Stimulated activated CD4-positive, alpha-beta T cell treated with anti-CD3 and anti-CD28 coated beads, Interleukin-4, amount 100 ng/mL, for 4 hours (primary cell): Measurements from ENCODE around the gene APOL3.
"Not testable (repeated sequence)": the region's sequence is repeated elsewhere in the genome, so short reads cannot be mapped to it uniquely, and the experiment has no call there.

Experiments used
- DNase-seq, 2 experiments: peaks; one replicate each; pipeline ENCODE4 v3.0.0-alpha.2; 2020

APOL3 gene

DNA sequence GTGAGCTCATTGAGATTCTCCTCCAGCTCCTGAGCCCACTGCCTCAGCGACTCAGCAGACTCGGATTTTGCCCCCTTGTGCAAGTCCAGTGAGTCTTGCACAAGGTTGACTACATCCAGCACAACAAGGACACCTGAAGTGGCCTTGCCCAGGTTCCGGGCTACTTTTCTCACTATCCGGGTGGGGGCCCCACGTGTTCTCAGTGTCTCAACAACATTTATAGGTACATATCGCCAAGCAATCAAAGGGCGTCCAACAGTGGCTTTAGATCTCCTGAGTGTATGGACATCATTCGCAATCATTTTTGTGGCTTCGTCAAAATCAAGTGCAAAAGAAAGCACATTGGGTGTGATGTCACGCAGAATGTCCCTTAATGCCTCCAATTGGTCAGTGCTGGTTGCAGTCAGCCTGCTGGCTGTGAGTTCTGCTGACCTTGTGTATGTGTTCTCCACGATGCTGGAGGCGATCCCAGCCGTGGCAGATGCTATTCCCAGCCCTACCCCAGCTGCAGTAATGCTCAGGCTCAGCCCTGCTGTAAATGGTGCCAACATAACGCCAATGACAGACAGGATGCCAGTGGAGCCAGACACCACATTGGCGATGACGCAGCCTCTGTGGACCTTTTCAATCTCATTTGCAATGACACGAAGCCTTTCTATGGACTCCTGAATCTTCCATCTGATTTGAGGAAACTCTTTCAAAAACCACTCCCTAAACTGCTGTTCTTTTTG, 30.7 kb upstream of the APOL3 start:
- no peak for DNase-seq

- not testable (repeated sequence) for DNase-seq
These were observed 27.3 kb upstream of the APOL3 start for GRCh38 chr22:36187862-36188261.

DNA sequence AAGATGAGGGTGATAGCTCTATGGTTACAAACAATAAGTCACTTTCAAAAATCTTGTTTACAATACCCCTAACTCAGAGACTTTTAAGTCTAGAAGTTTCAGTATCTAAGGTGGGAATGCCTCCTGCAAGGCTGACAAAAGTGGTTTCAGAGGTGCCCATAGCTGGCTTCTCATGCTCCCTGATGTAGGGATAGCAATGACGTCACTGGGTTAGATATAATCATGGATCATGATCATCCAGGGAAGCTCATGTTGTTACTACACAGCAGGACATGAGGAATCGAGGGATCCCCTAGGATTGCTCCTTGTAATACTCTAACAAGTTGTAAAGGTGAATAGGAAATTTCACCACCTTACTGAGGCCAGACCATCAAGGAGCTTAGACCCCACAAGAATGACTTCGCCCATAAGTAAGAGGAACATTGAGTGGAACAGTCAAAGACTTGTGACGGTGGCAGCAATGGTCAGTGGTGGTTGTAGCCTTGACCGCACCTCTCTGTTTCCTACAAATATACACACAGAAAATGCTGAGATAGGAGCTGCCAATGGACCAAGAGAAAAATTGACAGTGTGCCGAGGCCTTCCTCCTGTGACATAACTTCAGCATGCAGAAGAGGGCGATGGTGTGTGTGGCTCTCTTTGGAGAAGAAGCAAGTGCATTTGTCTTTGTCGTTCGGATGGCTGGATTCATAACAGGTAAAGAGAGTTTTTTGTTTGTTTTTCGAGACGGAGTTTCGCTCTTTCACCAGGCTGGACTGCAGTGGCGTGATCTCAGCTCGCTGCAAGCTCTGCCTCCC, 25.5 kb upstream of the APOL3 start:
- DNase-seq, result no peak

GRCh38 chr22:36184433-36185025, 24.0 kb upstream of the APOL3 start:
- no peak for DNase-seq

DNA sequence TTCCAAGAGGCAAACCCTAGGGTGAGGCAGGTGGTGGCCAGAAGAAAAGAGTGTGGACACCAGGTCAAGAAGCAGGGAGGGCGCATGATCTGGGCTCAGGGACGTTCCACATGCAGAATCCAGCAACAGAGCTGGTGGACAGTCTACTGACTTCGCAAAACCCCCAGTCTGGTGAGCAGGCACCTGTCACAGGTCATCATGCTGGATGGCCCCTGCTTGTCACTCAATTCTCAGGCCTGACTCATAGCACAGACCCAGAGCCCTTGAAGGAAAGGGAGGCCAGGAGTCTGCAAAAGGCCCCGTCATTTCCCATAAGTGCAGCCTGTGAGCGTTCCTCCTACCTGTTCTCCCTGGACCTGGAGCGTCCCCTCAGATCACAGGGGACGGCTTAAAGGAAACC, 22.9 kb upstream of the APOL3 start:
- DNase-seq, result no peak

- no peak for DNase-seq
These were observed 22.3 kb upstream of the APOL3 start for GRCh38 chr22:36182857-36183256.

DNA sequence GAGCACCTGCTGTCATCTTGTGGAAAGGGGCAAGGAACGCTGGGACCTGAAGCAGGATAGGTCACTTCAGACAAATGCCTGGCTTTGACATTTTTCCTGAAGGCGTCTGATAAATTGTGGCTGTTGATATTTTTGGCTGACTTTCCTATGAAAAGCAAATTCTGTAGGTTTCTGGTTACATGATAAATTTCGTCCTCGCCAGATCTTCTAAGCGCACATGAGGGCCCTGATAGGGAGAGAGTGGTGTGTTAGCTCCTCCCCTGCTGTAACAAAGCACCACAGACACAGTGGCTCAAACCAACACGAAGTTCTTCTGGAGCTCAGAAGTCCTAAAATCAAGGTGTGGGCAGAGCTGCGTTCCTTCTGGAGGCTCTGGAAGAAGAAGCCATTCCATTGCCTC, 21.5 kb upstream of the APOL3 start:
- no peak for DNase-seq

DNA sequence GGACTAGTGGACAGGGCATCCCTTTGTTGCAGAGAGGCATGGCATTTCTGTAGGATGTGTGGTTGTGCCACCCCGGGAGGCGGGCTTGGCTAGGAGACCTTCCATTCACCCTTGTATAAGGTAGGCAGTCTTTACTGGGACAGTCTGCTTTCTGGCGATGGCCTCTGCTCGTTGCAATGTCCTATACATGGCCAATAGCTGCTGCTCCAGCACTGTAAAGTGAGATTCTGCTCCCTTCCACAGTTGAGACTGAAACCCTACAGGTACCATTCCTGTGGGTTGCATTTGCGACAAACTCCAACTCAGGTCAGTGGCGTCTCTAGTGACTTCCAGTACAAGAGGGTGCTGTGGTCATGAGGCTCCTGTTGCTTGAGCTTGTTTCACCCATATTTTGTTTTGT, 20.4 kb upstream of the APOL3 start:
- DNase-seq, result no peak

DNA sequence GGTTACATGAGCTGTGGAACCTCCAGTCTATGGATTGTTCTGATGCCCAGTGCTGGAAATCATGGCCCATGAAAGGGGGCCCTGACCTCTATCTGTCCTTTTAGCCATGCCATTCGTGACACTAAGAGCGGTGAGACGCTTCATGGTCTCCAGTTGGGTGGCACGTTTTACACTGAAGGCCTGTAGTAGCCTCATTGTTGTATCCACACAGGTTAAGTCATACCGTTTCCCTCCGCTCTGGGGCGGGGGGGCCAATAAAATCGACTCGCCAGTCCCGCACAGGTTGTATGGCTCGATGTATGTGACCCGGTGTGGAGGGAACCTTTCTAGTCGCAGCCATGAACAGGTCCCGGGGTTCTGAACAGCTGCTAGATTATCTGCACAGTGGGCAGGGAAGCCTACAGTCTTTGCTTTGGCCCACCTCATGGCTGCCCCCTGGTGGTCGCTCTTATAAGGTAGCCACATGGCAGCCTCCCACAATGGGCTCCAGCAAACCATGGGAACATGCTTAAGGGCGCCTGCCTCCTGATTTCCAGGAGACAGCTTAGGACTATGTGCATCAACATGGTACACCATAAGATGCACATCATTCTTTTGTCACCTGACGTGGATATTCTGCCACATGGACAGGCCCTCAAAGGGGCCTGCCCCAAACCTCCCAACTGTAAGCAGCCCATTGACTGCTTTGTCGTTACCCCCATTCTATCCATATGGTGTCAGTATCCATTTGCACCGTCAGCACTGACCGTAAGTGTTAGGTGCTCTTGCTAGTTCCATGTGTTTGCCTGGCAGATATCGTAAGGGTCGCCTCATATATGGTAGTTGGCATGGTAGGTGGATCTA, 19.7 kb upstream of the APOL3 start:
- DNase-seq, result peak; percentile 73 to 88

- DNase-seq, result no peak
These were observed 16.6 kb upstream of the APOL3 start for GRCh38 chr22:36177160-36177559.

GRCh38 chr22:36175892-36176291, 15.3 kb upstream of the APOL3 start:
- no peak for DNase-seq

DNA sequence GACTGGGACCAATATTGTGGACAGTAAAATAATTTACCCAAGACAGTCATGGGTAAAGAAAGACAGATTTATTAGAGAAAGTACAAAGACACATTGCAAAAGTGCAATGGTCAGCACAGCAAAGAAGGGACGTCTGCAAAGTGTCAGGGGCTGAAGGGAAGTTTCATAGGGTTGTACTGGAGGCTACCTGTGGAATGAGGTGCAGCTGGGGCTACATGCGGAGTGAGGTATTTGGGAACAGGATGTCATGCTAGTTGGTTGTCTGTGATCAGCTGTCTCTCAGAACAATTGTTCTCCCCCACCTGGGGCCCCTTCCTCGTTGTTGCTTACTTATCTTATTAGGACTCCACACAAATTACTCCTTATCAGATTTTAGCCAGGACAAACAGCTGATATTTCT, 11.4 kb upstream of the APOL3 start:
- DNase-seq, result no peak

- DNase-seq, result no peak
These were observed 6.1 kb upstream of the APOL3 start for GRCh38 chr22:36166518-36167220.

- no peak for DNase-seq
These were observed 5.5 kb upstream of the APOL3 start for GRCh38 chr22:36166086-36166485.

DNA sequence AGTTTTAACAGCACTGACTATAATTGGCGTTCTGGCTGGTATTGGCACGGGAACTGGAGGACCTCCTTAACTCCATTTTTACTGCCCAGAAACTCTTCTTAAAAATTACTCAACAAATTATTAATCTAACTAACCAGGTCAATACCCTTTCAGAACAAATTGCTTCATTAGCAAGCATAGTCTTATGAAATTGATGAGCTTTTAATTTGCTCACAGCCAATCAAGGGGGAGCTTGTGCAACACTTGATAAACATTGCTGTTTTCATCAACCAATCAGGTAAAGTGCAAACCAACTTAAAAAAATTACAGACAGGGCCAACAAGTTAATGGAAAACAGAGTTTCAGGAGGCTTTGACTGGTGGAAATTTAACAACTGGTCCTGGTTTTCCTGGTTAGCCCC, 4.6 kb upstream of the APOL3 start:
- no peak for DNase-seq

DNA sequence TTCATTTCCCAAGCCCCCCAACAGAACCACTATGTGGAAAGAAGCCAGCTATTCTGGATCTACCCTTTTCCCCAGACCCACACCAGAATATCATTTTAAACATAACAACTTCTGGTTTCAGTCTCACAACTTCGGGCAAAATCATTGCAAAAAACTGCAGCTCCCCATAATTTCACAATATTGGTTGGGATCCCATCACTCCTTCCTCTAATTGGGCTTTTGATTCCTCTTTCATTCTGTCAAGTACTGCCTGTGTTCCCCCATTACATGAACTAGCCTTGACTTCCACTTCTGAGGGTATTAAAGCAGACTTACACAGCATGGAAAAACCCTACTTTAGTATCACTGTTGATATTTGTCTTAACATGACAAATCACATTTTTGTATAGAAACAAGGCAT, 4.1 kb upstream of the APOL3 start:
- DNase-seq, result no peak

DNA sequence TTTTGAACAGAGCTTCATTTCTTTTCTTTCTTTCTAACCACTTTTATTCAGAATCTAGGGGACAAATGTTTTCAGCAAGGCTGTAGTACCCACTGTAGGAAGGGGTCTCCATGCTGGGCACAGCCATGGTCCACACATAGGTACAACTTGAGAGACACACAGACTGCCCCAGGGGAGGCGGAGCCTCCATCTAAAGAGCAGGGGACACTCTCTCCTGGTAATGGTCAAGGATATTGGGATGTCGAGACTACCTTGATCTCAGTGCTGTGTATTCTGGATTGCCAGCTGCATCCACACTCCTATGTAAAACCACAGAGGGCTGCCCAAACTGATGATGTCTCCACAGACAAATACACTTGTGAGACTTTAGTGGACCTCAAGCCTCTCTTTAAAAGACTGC, 2.9 kb upstream of the APOL3 start:
- DNase-seq, result no peak

GRCh38 chr22:36162127-36163034, 1.8 kb upstream of the APOL3 start:
- DNase-seq, result no peak

DNA sequence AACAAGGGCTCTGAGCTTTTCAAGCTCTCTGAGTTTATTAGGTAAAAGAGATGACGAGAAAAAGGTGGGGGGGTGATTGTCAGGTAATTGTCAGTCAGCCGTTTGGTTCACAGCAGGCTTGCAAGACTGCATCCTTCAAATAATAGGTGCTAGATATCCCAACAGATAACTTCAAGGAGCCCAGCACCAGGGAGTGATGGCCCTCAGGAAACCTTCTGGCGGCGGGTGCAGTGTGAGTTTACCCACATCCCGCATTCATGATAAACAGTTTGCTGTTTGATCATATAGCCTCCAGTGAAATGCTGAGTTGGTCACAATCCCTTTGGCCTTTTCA, 1.2 kb upstream of the APOL3 start:
- not testable (repeated sequence) for DNase-seq

DNA sequence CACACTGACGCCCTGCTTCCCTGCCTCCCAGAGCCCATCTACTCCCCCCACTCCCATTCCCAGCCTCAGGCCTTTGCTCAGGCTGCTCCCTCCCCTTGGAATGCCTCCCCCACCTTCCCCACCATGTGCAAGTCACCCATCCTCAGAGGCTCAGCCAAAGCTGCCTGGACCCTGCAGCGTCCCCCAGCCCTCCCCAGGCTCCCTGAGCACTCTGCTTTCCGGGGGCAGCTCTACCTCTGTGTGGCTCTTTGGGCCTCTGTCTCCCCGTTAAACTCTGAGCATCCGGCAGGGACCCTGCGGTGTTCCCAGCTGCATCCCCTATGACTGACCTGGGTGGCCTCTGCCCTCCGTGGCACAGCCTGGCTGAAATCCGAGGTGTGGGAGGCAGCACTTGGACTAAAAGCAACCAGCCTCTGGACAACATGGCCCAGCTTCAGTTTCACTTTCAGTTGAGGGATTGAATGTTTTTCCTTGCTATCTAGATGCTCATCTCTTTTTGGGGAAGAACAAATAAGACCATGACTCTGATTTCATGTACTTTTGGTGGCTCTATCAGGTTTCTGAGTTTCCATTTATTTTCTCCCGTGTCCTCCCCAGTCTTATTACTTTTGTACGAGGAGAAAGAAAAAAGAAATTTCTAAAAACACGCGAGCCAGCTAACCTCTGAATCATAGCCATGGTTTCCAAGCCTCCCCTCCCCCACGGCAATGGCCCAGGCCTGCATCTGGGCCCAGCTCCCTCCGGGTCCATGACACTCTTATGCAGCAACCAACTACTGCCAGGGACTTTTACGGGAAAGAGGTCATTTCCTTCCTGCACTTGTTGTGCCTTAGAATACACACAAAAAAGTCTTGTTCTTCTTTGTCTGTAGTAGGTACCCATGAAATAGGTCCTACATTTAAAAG, 3.8 kb downstream of the APOL3 start:
- peak; percentile 73 to 74 for DNase-seq
